HEK293 (cell line): ENCODE results near the gene ATMIN.
A peak's percentile ranks its signal among the peaks of the same experiment; 100 is the strongest.

Experiments used
- BCL6B ChIP-seq: fragments of 450-650 bp; formaldehyde crosslinking; IDR thresholded peaks from 2 replicates; pipeline ENCODE4 v1.5.1; 2017; ENCODE audit warnings: missing biosample characterization, missing genetic modification characterization
- KLF9 ChIP-seq: fragments of 450-650 bp; formaldehyde crosslinking; IDR thresholded peaks from 2 replicates; pipeline ENCODE4 v1.5.1; 2016; ENCODE audit warnings: missing biosample characterization, missing genetic modification characterization, low read depth
- PRDM10 ChIP-seq: fragments of 450-650 bp; formaldehyde crosslinking; IDR thresholded peaks from 2 replicates; pipeline ENCODE4 v1.5.1; 2016; ENCODE audit warnings: missing biosample characterization, missing genetic modification characterization
- TSHZ1 ChIP-seq: fragments of 450-650 bp; formaldehyde crosslinking; IDR thresholded peaks from 2 replicates; pipeline ENCODE4 v1.5.1; 2016; ENCODE audit warnings: missing biosample characterization, missing genetic modification characterization, borderline replicate concordance
- ZNF114 ChIP-seq: fragments of 450-650 bp; formaldehyde crosslinking; IDR thresholded peaks from 2 replicates; pipeline ENCODE4 v1.5.0; 2017; ENCODE audit warnings: missing biosample characterization, missing genetic modification characterization
- ZNF133 ChIP-seq: fragments of 450-650 bp; formaldehyde crosslinking; IDR thresholded peaks from 2 replicates; pipeline ENCODE4 v1.5.1; 2016; ENCODE audit warnings: missing biosample characterization, missing genetic modification characterization
- ZNF155 ChIP-seq: fragments of 450-650 bp; formaldehyde crosslinking; IDR thresholded peaks from 2 replicates; pipeline ENCODE4 v1.5.1; 2016; ENCODE audit warnings: missing biosample characterization, missing genetic modification characterization
- ZNF157 ChIP-seq: fragments of 450-650 bp; formaldehyde crosslinking; IDR thresholded peaks from 2 replicates; pipeline ENCODE4 v1.5.1; 2016; ENCODE audit warnings: missing biosample characterization, missing genetic modification characterization
- ZNF2 ChIP-seq: fragments of 450-650 bp; formaldehyde crosslinking; IDR thresholded peaks from 2 replicates; pipeline ENCODE4 v1.5.1; 2016; ENCODE audit warnings: missing biosample characterization, missing genetic modification characterization
- ZNF221 ChIP-seq: fragments of 450-650 bp; formaldehyde crosslinking; IDR thresholded peaks from 2 replicates; pipeline ENCODE4 v1.5.1; 2017; ENCODE audit warnings: missing biosample characterization, missing genetic modification characterization, borderline replicate concordance
- ZNF302 ChIP-seq: fragments of 450-650 bp; formaldehyde crosslinking; IDR thresholded peaks from 2 replicates; pipeline ENCODE4 v1.5.1; 2016; ENCODE audit warnings: missing biosample characterization, missing genetic modification characterization, low read depth
- ZNF350 ChIP-seq: fragments of 450-650 bp; formaldehyde crosslinking; IDR thresholded peaks from 2 replicates; pipeline ENCODE4 v1.5.0; 2017; ENCODE audit warnings: missing biosample characterization, mild to moderate bottlenecking, missing genetic modification characterization
- ZNF423 ChIP-seq: fragments of 450-650 bp; formaldehyde crosslinking; IDR thresholded peaks from 2 replicates; pipeline ENCODE4 v1.5.1; 2016; ENCODE audit warnings: missing biosample characterization, missing genetic modification characterization
- ZNF433 ChIP-seq: fragments of 450-650 bp; formaldehyde crosslinking; IDR thresholded peaks from 2 replicates; pipeline ENCODE4 v1.5.1; 2016; ENCODE audit warnings: missing biosample characterization, missing genetic modification characterization, low read depth
- ZNF473 ChIP-seq: fragments of 450-650 bp; formaldehyde crosslinking; IDR thresholded peaks from 2 replicates; pipeline ENCODE4 v1.5.1; 2017; ENCODE audit warnings: missing biosample characterization, missing genetic modification characterization
- ZNF48 ChIP-seq: fragments of 450-650 bp; formaldehyde crosslinking; IDR thresholded peaks from 2 replicates; pipeline ENCODE4 v1.5.1; 2016; ENCODE audit warnings: missing biosample characterization, missing genetic modification characterization
- ZNF510 ChIP-seq: fragments of 450-650 bp; formaldehyde crosslinking; IDR thresholded peaks from 2 replicates; pipeline ENCODE4 v1.5.1; 2018; ENCODE audit warnings: mild to moderate bottlenecking, missing genetic modification characterization, missing biosample characterization; ENCODE audit not compliant: insufficient replicate concordance
- ZNF621 ChIP-seq: fragments of 450-650 bp; formaldehyde crosslinking; IDR thresholded peaks from 2 replicates; pipeline ENCODE4 v1.5.1; 2017; ENCODE audit warnings: missing biosample characterization, missing genetic modification characterization
- ZNF645 ChIP-seq: fragments of 450-650 bp; formaldehyde crosslinking; IDR thresholded peaks from 2 replicates; pipeline ENCODE4; 2016; ENCODE audit warnings: missing biosample characterization, missing genetic modification characterization
- ZNF654 ChIP-seq: fragments of 450-650 bp; formaldehyde crosslinking; IDR thresholded peaks from 2 replicates; pipeline ENCODE4 v1.5.1; 2016; ENCODE audit warnings: low read depth, missing biosample characterization, missing genetic modification characterization
- ZNF658 ChIP-seq: fragments of 450-650 bp; formaldehyde crosslinking; IDR thresholded peaks from 2 replicates; pipeline ENCODE4; 2016; ENCODE audit warnings: missing biosample characterization, missing genetic modification characterization
- ZNF677 ChIP-seq: fragments of 450-650 bp; IDR thresholded peaks from 2 replicates; pipeline ENCODE4 v1.5.0; 2018; ENCODE audit warnings: missing biosample characterization, mild to moderate bottlenecking, missing genetic modification characterization, moderate library complexity
- ZNF701 ChIP-seq: fragments of 450-650 bp; formaldehyde crosslinking; IDR thresholded peaks from 2 replicates; pipeline ENCODE4 v1.5.1; 2016; ENCODE audit warnings: missing biosample characterization, missing genetic modification characterization
- ZNF747 ChIP-seq: fragments of 450-650 bp; formaldehyde crosslinking; IDR thresholded peaks from 2 replicates; pipeline ENCODE4 v1.5.1; 2016; ENCODE audit warnings: missing biosample characterization, missing genetic modification characterization
- ZNF785 ChIP-seq: fragments of 450-650 bp; formaldehyde crosslinking; IDR thresholded peaks from 2 replicates; pipeline ENCODE4 v1.5.1; 2016; ENCODE audit warnings: missing biosample characterization, missing genetic modification characterization
- ZNF792 ChIP-seq: fragments of 450-650 bp; formaldehyde crosslinking; IDR thresholded peaks from 2 replicates; pipeline ENCODE4 v1.5.1; 2016; ENCODE audit warnings: missing biosample characterization, missing genetic modification characterization
- TF ChIP-seq, protein P1 (sequence below): fragments of 450-650 bp; formaldehyde crosslinking; IDR thresholded peaks from 2 replicates; pipeline ENCODE4 v1.5.1; 2016; ENCODE audit warnings: missing biosample characterization, missing genetic modification characterization
- TF ChIP-seq, protein P2 (sequence below): fragments of 450-650 bp; formaldehyde crosslinking; IDR thresholded peaks from 2 replicates; pipeline ENCODE4 v1.5.1; 2016; ENCODE audit warnings: missing biosample characterization, missing genetic modification characterization

Gene ATMIN

GRCh38 chr16:81077076-81077940 is 41.7 kb downstream of the ATMIN start, which contains the start of gene C16orf46 (continued):
- TF ChIP-seq BCL6B, result no peak
- no peak for TF ChIP-seq ZNF433 (tag by site-specific recombination)
- TF ChIP-seq ZNF114 (tag by site-specific recombination), result no peak
- TF ChIP-seq ZNF654 (tag by site-specific recombination), result no peak
- TF ChIP-seq ZNF221 (tag by site-specific recombination), result no peak
- no peak for TF ChIP-seq ZNF510 (tag by site-specific recombination)
- TF ChIP-seq ZNF155 (tag by site-specific recombination), result no peak
- no peak for TF ChIP-seq ZNF423 (tag by site-specific recombination)
- TF ChIP-seq, protein P1, sequence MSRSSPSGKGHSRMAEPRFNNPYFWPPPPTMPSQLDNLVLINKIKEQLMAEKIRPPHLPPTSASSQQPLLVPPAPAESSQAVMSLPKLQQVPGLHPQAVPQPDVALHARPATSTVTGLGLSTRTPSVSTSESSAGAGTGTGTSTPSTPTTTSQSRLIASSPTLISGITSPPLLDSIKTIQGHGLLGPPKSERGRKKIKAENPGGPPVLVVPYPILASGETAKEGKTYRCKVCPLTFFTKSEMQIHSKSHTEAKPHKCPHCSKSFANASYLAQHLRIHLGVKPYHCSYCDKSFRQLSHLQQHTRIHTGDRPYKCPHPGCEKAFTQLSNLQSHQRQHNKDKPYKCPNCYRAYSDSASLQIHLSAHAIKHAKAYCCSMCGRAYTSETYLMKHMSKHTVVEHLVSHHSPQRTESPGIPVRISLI (tag by site-specific recombination), result no peak
- TF ChIP-seq PRDM10 (tag by site-specific recombination), result no peak
- no peak for TF ChIP-seq ZNF473 (tag by site-specific recombination)
- no peak for TF ChIP-seq ZNF621 (tag by site-specific recombination)
- TF ChIP-seq ZNF792 (tag by site-specific recombination), result no peak
- TF ChIP-seq KLF9 (tag by site-specific recombination), result peak; percentile 46; the same call in 1 of the 2 replicates
- TF ChIP-seq ZNF48 (tag by site-specific recombination), result no peak
- TF ChIP-seq ZNF302 (tag by site-specific recombination), result no peak
- TF ChIP-seq, protein P2, sequence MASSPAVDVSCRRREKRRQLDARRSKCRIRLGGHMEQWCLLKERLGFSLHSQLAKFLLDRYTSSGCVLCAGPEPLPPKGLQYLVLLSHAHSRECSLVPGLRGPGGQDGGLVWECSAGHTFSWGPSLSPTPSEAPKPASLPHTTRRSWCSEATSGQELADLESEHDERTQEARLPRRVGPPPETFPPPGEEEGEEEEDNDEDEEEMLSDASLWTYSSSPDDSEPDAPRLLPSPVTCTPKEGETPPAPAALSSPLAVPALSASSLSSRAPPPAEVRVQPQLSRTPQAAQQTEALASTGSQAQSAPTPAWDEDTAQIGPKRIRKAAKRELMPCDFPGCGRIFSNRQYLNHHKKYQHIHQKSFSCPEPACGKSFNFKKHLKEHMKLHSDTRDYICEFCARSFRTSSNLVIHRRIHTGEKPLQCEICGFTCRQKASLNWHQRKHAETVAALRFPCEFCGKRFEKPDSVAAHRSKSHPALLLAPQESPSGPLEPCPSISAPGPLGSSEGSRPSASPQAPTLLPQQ (tag by site-specific recombination), result peak; percentile 91
- TF ChIP-seq ZNF747 (tag by site-specific recombination), result no peak
- no peak for TF ChIP-seq ZNF350 (tag by site-specific recombination)
- TF ChIP-seq TSHZ1, result no peak
- TF ChIP-seq ZNF2 (tag by site-specific recombination), result 0 out of 2 replicates have a peak, but pooled peaks have one; percentile 42
- TF ChIP-seq ZNF677 (tag by site-specific recombination), result no peak
- TF ChIP-seq ZNF645 (tag by site-specific recombination), result no peak
- TF ChIP-seq ZNF785 (tag by site-specific recombination), result no peak
- TF ChIP-seq ZNF157 (tag by site-specific recombination), result no peak
- no peak for TF ChIP-seq ZNF133 (tag by site-specific recombination)
- TF ChIP-seq ZNF658 (tag by site-specific recombination), result no peak
- TF ChIP-seq ZNF701, result no peak
